H1 (cell line): ENCODE data around the gene MPZL3. TPM values are rescaled to one million over a fixed set of nuclear protein-coding genes. Genes with fewer than 3 reads are reported as not detected.

Experiments used
- CTCF ChIA-PET: fragments of 300-600 bp; sonication (Branson Sonifier 250); formaldehyde crosslinking; loops from one replicate; lab custom pipeline; 2021; ENCODE audit not compliant: partially characterized antibody; lab: Charles Lee
- POLR2A ChIA-PET: fragments of 300-600 bp; sonication (Branson Sonifier 250); formaldehyde crosslinking; loops from one replicate; lab custom pipeline; 2021; ENCODE audit warnings: inconsistent platforms; ENCODE audit not compliant: partially characterized antibody; lab: Charles Lee
- DNase-seq, 2 experiments: peaks; one replicate each; pipeline versions ENCODE4 v3.0.0 to v3.0.0-alpha.2; 2010 to 2022; ENCODE audit warnings: low spot score in 2 of 2, low read depth in 1 of 2, mixed read lengths in 1 of 2
- FAIRE-seq: peaks from 2 replicates; lab custom pipeline; 2011; peaks lifted over from hg19 to GRCh38; lab: Jason Lieb, UNC
- H2AFZ ChIP-seq: 2 replicates; pipeline ENCODE4 v1.8.1; 2012; ENCODE audit warnings: low read length, inconsistent platforms
- H2AK5ac ChIP-seq: 2 replicates; pipeline ENCODE4 v1.6.1; 2013; ENCODE audit warnings: low read depth, low read length
- H2BK120ac ChIP-seq: replicated peaks from 2 replicates; pipeline ENCODE3; 2013; ENCODE audit warnings: low read depth, low read length, inconsistent platforms
- H2BK12ac ChIP-seq: 2 replicates; pipeline ENCODE4 v1.6.1; 2013; ENCODE audit warnings: low read depth, low read length
- H2BK15ac ChIP-seq: 2 replicates; pipeline ENCODE4 v1.6.1; 2013; ENCODE audit warnings: low read length
- H2BK20ac ChIP-seq: 2 replicates; pipeline ENCODE4 v1.6.1; 2013; ENCODE audit warnings: low read length
- H2BK5ac ChIP-seq: 2 replicates; pipeline ENCODE4 v1.6.1; 2013; ENCODE audit warnings: low read depth, low read length
- H3K14ac ChIP-seq: 2 replicates; pipeline ENCODE4 v1.6.1; 2013; ENCODE audit warnings: inconsistent platforms; ENCODE audit not compliant: insufficient read length
- H3K18ac ChIP-seq: 2 replicates; pipeline ENCODE4 v1.6.1; 2013; ENCODE audit warnings: low read length; ENCODE audit errors: extremely low read depth
- H3K23ac ChIP-seq: 2 replicates; pipeline ENCODE4 v1.6.1; 2013; ENCODE audit warnings: inconsistent platforms; ENCODE audit not compliant: insufficient read length
- H3K23me2 ChIP-seq: 2 replicates; pipeline ENCODE4 v1.6.1; 2013; ENCODE audit warnings: low read depth, low read length
- H3K27ac ChIP-seq: 2 replicates; pipeline ENCODE4 v1.6.1; 2011; ENCODE audit warnings: low read depth, low read length, inconsistent platforms
- H3K27me3 ChIP-seq, 4 experiments: replicated peaks in 1 of 4; 1 replicate in 1 of 4; 2 replicates in 3 of 4; pipeline versions ENCODE4 v1.6.1 to v1.8.1; 2011 to 2013; ENCODE audit warnings: low read length in 3 of 4, mild to moderate bottlenecking in 3 of 4, inconsistent platforms in 2 of 4, mixed read lengths in 2 of 4, moderate library complexity in 1 of 4; ENCODE audit not compliant: control insufficient read depth in 3 of 4, insufficient read depth in 3 of 4; ENCODE audit errors: extremely low read depth in 1 of 4
- H3K36me3 ChIP-seq, 4 experiments: 2 replicates each; pipeline versions ENCODE4 v1.6.1 to v1.8.1; 2011 to 2013; ENCODE audit warnings: mild to moderate bottlenecking in 4 of 4, low read length in 3 of 4, moderate library complexity in 2 of 4, control low read depth in 1 of 4, inconsistent platforms in 1 of 4; ENCODE audit not compliant: insufficient read depth in 4 of 4, control insufficient read depth in 2 of 4
- H3K4ac ChIP-seq: replicated peaks from 2 replicates; pipeline ENCODE3; 2013; ENCODE audit warnings: low read length, low read depth, mixed read lengths, inconsistent platforms; ENCODE audit not compliant: insufficient read length
- H3K4me1 ChIP-seq, 4 experiments: replicated peaks in 1 of 4; 1 replicate in 1 of 4; 2 replicates in 3 of 4; pipeline versions ENCODE4 v1.6.1 to v1.8.1; 2011 to 2013; ENCODE audit warnings: low read length in 3 of 4, inconsistent platforms in 2 of 4, mixed read lengths in 1 of 4; ENCODE audit not compliant: insufficient read depth in 4 of 4, control insufficient read depth in 3 of 4
- H3K4me2 ChIP-seq, 2 experiments: 2 replicates each; pipeline versions ENCODE4 v1.6.1 to v1.8.1; 2011 to 2013; ENCODE audit warnings: low read depth in 2 of 2, low read length in 2 of 2, control low read depth in 1 of 2, inconsistent platforms in 1 of 2, mild to moderate bottlenecking in 1 of 2; ENCODE audit not compliant: insufficient read depth in 1 of 2
- H3K4me3 ChIP-seq, 4 experiments: fragments of 200-600, 300-600 bp in 1 of 4; sonication (generic), shearing (Covaris generic), sonication (Bioruptor Twin) in 1 of 4; 2 replicates each; pipeline versions ENCODE4 v1.5.1 to v1.8.1; 2011 to 2016; ENCODE audit warnings: low read length in 4 of 4, low read depth in 3 of 4, control low read depth in 2 of 4, inconsistent platforms in 2 of 4, mild to moderate bottlenecking in 2 of 4, mixed read lengths in 1 of 4, moderate library complexity in 1 of 4; ENCODE audit not compliant: insufficient read depth in 2 of 4; ENCODE audit errors: extremely low read depth in 1 of 4
- H3K56ac ChIP-seq: replicated peaks from 2 replicates; pipeline ENCODE3; 2013; ENCODE audit warnings: low read depth, mild to moderate bottlenecking, mixed read lengths, low read length, inconsistent platforms; ENCODE audit not compliant: insufficient read length
- H3K79me1 ChIP-seq: 2 replicates; pipeline ENCODE4 v1.6.1; 2013; ENCODE audit warnings: low read depth, low read length, control low read depth
- H3K79me2 ChIP-seq, 2 experiments: 2 replicates each; pipeline versions ENCODE4 v1.6.1 to v1.8.1; 2012 to 2013; ENCODE audit warnings: low read length in 2 of 2, mild to moderate bottlenecking in 2 of 2, inconsistent platforms in 1 of 2; ENCODE audit not compliant: insufficient read depth in 2 of 2, control insufficient read depth in 1 of 2
- H3K9ac ChIP-seq, 4 experiments: replicated peaks in 1 of 4; 1 replicate in 1 of 4; 2 replicates in 3 of 4; pipeline versions ENCODE4 v1.6.1 to v1.8.1; 2011 to 2013; ENCODE audit warnings: low read depth in 3 of 4, low read length in 3 of 4, control low read depth in 2 of 4, mild to moderate bottlenecking in 2 of 4, moderate library complexity in 2 of 4, inconsistent platforms in 1 of 4; ENCODE audit errors: extremely low read depth in 1 of 4
- H3K9me3 ChIP-seq, 2 experiments: 2 replicates each; pipeline versions ENCODE4 v1.6.1 to v1.8.1; 2012 to 2013; ENCODE audit warnings: mild to moderate bottlenecking in 2 of 2, moderate library complexity in 2 of 2, control low read depth in 1 of 2, inconsistent platforms in 1 of 2, low read depth in 1 of 2, low read length in 1 of 2, mixed read lengths in 1 of 2; ENCODE audit not compliant: insufficient read depth in 2 of 2
- H4K20me1 ChIP-seq, 2 experiments: replicated peaks in 1 of 2; 2 replicates each; pipeline versions ENCODE3 to v1.8.1; 2011 to 2013; ENCODE audit warnings: inconsistent platforms in 2 of 2, low read length in 2 of 2, mild to moderate bottlenecking in 1 of 2; ENCODE audit not compliant: insufficient read depth in 2 of 2, control insufficient read depth in 1 of 2
- H4K5ac ChIP-seq: 2 replicates; pipeline ENCODE4 v1.6.1; 2013; ENCODE audit warnings: low read length, low read depth, mixed read lengths, inconsistent platforms; ENCODE audit not compliant: insufficient read length
- H4K8ac ChIP-seq: 2 replicates; pipeline ENCODE4 v1.8.0; 2013; ENCODE audit warnings: mild to moderate bottlenecking, moderate library complexity, low read length, inconsistent platforms; ENCODE audit not compliant: insufficient read depth; ENCODE audit errors: extremely low read depth
- H4K91ac ChIP-seq: replicated peaks from 2 replicates; pipeline ENCODE3; 2013; ENCODE audit warnings: low read length, mixed read lengths, inconsistent platforms; ENCODE audit not compliant: insufficient read length
- WGBS, 2 experiments: shearing (Covaris generic) in 1 of 2; methylation state at CpG; one replicate each; pipeline versions ENCODE4 v1.1.6 to v1.1.7; 2013 to 2015; ENCODE audit warnings: low lambda C conversion rate in 2 of 2, mixed read lengths in 2 of 2, inconsistent platforms in 1 of 2, low coverage in 1 of 2, missing lambda C conversion rate in 1 of 2; ENCODE audit not compliant: insufficient replicate concordance in 2 of 2, insufficient coverage in 1 of 2, insufficient read length in 1 of 2; ENCODE audit errors: extremely low coverage in 1 of 2, missing lambda C conversion rate in 1 of 2; 5-methylcytosine and 5-hydroxymethylcytosine counted together
- polyA plus RNA-seq, 7 experiments: library from polyadenylated mRNA; depleted of rRNA in 3 of 7; stranded (reverse) in 5 of 7; unstranded in 2 of 7; fragments of >200 nt in 5 of 7; fragments of 200-250 nt in 2 of 7; gene quantifications; 1 replicate in 5 of 7; 2 replicates in 1 of 7; 4 replicates in 1 of 7; pipeline versions ENCODE4 v1.2.1 to v1.2.3, GENCODE V29; 2011 to 2013; ENCODE audit warnings: missing spikeins in 2 of 7, mixed read lengths in 2 of 7
- total RNA-seq: library from RNA; stranded (reverse); fragmentation: NEBNext Ultra II Directional; extraction: Animal tissue kit (Norgen Biotek cat#: 25700); gene quantifications from 2 replicates; pipeline ENCODE4 v1.2.1, GENCODE V29; 2021

Gene MPZL3
- total and polyA plus RNA-seq, 2 of the 8 experiments (the other 6 are each of a cell fraction or from before 2014, with no cell fraction given): 1.1 to 3.9 TPM

DNA sequence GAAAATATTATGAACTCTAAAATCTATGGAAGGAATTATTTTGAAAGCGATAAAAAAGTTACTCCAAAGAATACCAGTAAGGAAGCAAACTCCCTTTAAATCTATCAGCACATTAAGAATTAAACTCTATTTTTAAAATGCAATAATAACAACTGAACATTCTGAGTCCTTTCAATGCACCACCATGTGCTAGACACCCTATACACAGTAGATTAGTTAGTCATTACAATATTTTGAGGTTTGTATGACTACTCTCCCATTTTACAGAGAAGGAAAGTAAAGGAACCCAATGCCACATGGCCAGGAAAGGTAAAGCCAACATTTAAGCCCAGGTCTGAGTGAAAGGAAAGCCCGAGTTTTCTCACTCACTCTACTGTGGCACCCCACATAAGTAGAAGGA is 45.1 kb downstream of the MPZL3 start:
- H3K9me3 ChIP-seq: no peaks in the 10 kb centered on the region
- H4K8ac ChIP-seq: no peak overlapping the region
- H3K23ac ChIP-seq: no peak overlapping the region
- no peak overlapping the region for H2BK120ac ChIP-seq
- no peak overlapping the region for H2BK15ac ChIP-seq
- H3K4ac ChIP-seq: no peak overlapping the region
- no peak overlapping the region for H3K27ac ChIP-seq
- H2AFZ ChIP-seq: no peak overlapping the region
- CTCF ChIA-PET: interaction anchor here (5.9 kb wide), 1 partner anchor 8 kb away, joined by 38 read pairs; no protein-coding TSS in a partner anchor
- no peak overlapping the region for H3K18ac ChIP-seq
- H3K4me2 ChIP-seq: no peak overlapping the region
- no peak for DNase-seq
- 0 out of 2 replicates have a peak, but pooled peaks cover 2% of the 10 kb centered on the region for H3K23me2 ChIP-seq
- H3K36me3 ChIP-seq: no peaks in the 10 kb centered on the region
- peaks cover 0 to 2% (median under 1%) of the 10 kb centered on the region in 4 experiments; a peak in 2 of 7 replicates for H3K27me3 ChIP-seq
- no peak overlapping the region for H3K9ac ChIP-seq
- H3K56ac ChIP-seq: no peak overlapping the region
- no peaks in the 10 kb centered on the region for H4K20me1 ChIP-seq
- no peak overlapping the region for H2BK5ac ChIP-seq
- no peaks in the 10 kb centered on the region for H3K79me1 ChIP-seq
- WGBS, 2 experiments: 93% methylated on average over 2 of the region's 2 CpGs; no CpG with 5 or more reads in 1 of the 2 experiments
- H2BK20ac ChIP-seq: no peak overlapping the region
- H3K4me1 ChIP-seq: peaks cover 5 to 14% (median 13%) of the 10 kb centered on the region in 4 experiments; a peak in 6 of 7 replicates
- no peak overlapping the region for H2BK12ac ChIP-seq
- no peak overlapping the region for H4K91ac ChIP-seq
- H3K79me2 ChIP-seq: no peaks in the 10 kb centered on the region
- no peak overlapping the region for H2AK5ac ChIP-seq
- FAIRE-seq: no peak
- H3K4me3 ChIP-seq: no peak overlapping the region
- no peak overlapping the region for H3K14ac ChIP-seq
- POLR2A ChIA-PET: interaction anchor here (1.2 kb wide), 1 partner anchor 9 kb away, joined by 3 read pairs; no protein-coding TSS in a partner anchor
- no peak overlapping the region for H4K5ac ChIP-seq
